Hematopoietic multipotent progenitor cell treated with erythropoietin and hydrocortisone succinate and interleukin-3 and kit ligand, for 17 days (in vitro differentiated cells): ENCODE data around the gene RBP4.

ENCODE experiments used
- DNase-seq: peaks from one replicate; pipeline ENCODE4 v3.0.0-alpha.2; 2015; ENCODE audit warnings: low spot score

Gene RBP4

GRCh38 chr10:93595378-93596161 is 5.5 kb downstream of the RBP4 start:
- DNase-seq, result no peak

GRCh38 chr10:93594518-93594917 is 6.5 kb downstream of the RBP4 start:
- no peak for DNase-seq

- no peak for DNase-seq
These were observed 7.3 kb downstream of the RBP4 start for GRCh38 chr10:93593749-93594148.

GRCh38 chr10:93593254-93593653 is 7.8 kb downstream of the RBP4 start:
- DNase-seq, result no peak

- no peak for DNase-seq
These were observed 9.8 kb downstream of the RBP4 start for GRCh38 chr10:93591065-93591808.

- no peak for DNase-seq
These were observed 10.4 kb downstream of the RBP4 start for GRCh38 chr10:93590638-93591037.

GRCh38 chr10:93589648-93590562 is 11.1 kb downstream of the RBP4 start:
- no peak for DNase-seq

GRCh38 chr10:93584445-93584844 is 16.6 kb downstream of the RBP4 start:
- no peak for DNase-seq

GRCh38 chr10:93580828-93581227 is 20.2 kb downstream of the RBP4 start:
- DNase-seq, result no peak

- no peak for DNase-seq
These were observed 20.9 kb downstream of the RBP4 start for GRCh38 chr10:93579985-93580711.

- DNase-seq, result no peak
These were observed 21.9 kb downstream of the RBP4 start for GRCh38 chr10:93579089-93579488.

GRCh38 chr10:93577565-93577964 is 23.5 kb downstream of the RBP4 start:
- DNase-seq, result no peak

- DNase-seq, result no peak
These were observed 24.1 kb downstream of the RBP4 start for GRCh38 chr10:93576888-93577287.

GRCh38 chr10:93573924-93574323 is 27.1 kb downstream of the RBP4 start:
- no peak for DNase-seq

- no peak for DNase-seq
These were observed 27.8 kb downstream of the RBP4 start for GRCh38 chr10:93573051-93573909.

GRCh38 chr10:93572606-93573005 is 28.4 kb downstream of the RBP4 start:
- DNase-seq, result no peak

GRCh38 chr10:93570383-93570782 is 30.7 kb downstream of the RBP4 start:
- no peak for DNase-seq

- DNase-seq, result no peak
These were observed 33.0 kb downstream of the RBP4 start for GRCh38 chr10:93568105-93568390.

GRCh38 chr10:93567277-93568104 is 33.5 kb downstream of the RBP4 start:
- DNase-seq, result no peak
